K562 (cell line): Measurements from ENCODE around the gene ITGB2. TPM values are rescaled to one million over a fixed set of nuclear protein-coding genes. Genes with fewer than 3 reads are reported as not detected.

Source experiments
- ATAC-seq: fragments of 200-7000 bp; cut with Tn5 transposase; 3 replicates; pipeline ENCODE4 v1.9.1; 2020; ENCODE audit warnings: moderate library complexity
- BruUV-seq: library from RNA; stranded (reverse); fragments of 400-500 nt; replicated peaks from 2 replicates; lab custom pipeline; 2021; lab: Mats Ljungman, UMichigan
- CTCF ChIA-PET: fragments of 300-600 bp; formaldehyde crosslinking; extraction: SDS; loops from one replicate; lab custom pipeline; 2021; ENCODE audit warnings: low intra/inter-chr PET ratio; lab: Yijun Ruan, JAX
- POLR2A ChIA-PET: fragments of 300-600, 350-650 bp; sonication (Branson Sonifier 250); formaldehyde crosslinking; extraction: SDS; loops from one replicate; lab custom pipeline; 2021; ENCODE audit warnings: antibody characterized with exemption, inconsistent platforms; lab: Yijun Ruan, JAX
- DNase-seq, 4 experiments: peaks; one replicate each; pipeline versions ENCODE4 v3.0.0 to v3.0.0-alpha.2; 2011 to 2018; ENCODE audit warnings: low spot score in 3 of 4, mixed read lengths in 3 of 4; ENCODE audit errors: extremely low read depth in 1 of 4
- FAIRE-seq: peaks from 2 replicates; lab custom pipeline; 2011; peaks lifted over from hg19 to GRCh38; lab: Jason Lieb, UNC
- H2AFZ ChIP-seq: 2 replicates; pipeline ENCODE4 v1.6.0; 2011; ENCODE audit warnings: low read depth, low read length, control low read depth, inconsistent platforms
- H3K27ac ChIP-seq: fragments of 200-600 bp; 3 replicates; pipeline ENCODE4 v1.8.0; 2011; ENCODE audit warnings: low read depth, mild to moderate bottlenecking, control low read depth, inconsistent platforms, low read length, moderate library complexity, mixed read lengths; ENCODE audit errors: extremely low read depth
- H3K27me3 ChIP-seq, 2 experiments: fragments of 300-600 bp in 1 of 2; 2 replicates in 1 of 2; 3 replicates in 1 of 2; pipeline versions ENCODE4 v1.6.0 to v1.8.0; 2011; ENCODE audit warnings: inconsistent platforms in 2 of 2, low read length in 2 of 2, mild to moderate bottlenecking in 1 of 2, mixed read lengths in 1 of 2, moderate library complexity in 1 of 2; ENCODE audit not compliant: control insufficient read depth in 2 of 2, insufficient read depth in 2 of 2
- H3K36me3 ChIP-seq: fragments of 300-600 bp; 3 replicates; pipeline ENCODE4 v1.8.0; 2011; ENCODE audit warnings: mild to moderate bottlenecking, low read length, inconsistent platforms; ENCODE audit not compliant: control insufficient read depth, insufficient read depth
- H3K4me1 ChIP-seq, 2 experiments: fragments of 200-600 bp in 1 of 2; replicated peaks in 1 of 2; 2 replicates in 1 of 2; 3 replicates in 1 of 2; pipeline versions ENCODE4 v1.5.1 to v1.8.0; 2011; ENCODE audit warnings: inconsistent platforms in 2 of 2, low read length in 2 of 2, mild to moderate bottlenecking in 1 of 2, mixed read lengths in 1 of 2, moderate library complexity in 1 of 2; ENCODE audit not compliant: control insufficient read depth in 2 of 2, insufficient read depth in 2 of 2
- H3K4me2 ChIP-seq: 2 replicates; pipeline ENCODE4 v1.6.1; 2011; ENCODE audit warnings: low read length, control low read depth, inconsistent platforms, mixed read lengths; ENCODE audit not compliant: insufficient read depth
- H3K4me3 ChIP-seq: fragments of 200-600 bp; sonication (generic), shearing (Covaris generic); 2 replicates; pipeline ENCODE4 v1.5.1; 2016; ENCODE audit warnings: control low read depth, inconsistent platforms
- H3K79me2 ChIP-seq: fragments of 200-600 bp; 3 replicates; pipeline ENCODE4 v1.8.0; 2011; ENCODE audit warnings: low read length, inconsistent platforms; ENCODE audit not compliant: control insufficient read depth, insufficient read depth
- H3K9ac ChIP-seq, 2 experiments: 2 replicates each; pipeline versions ENCODE4 v1.6.0 to v1.6.1; 2011; ENCODE audit warnings: low read depth in 2 of 2, low read length in 2 of 2, control low read depth in 1 of 2, inconsistent platforms in 1 of 2, mild to moderate bottlenecking in 1 of 2, mixed read lengths in 1 of 2; ENCODE audit not compliant: insufficient read depth in 1 of 2
- H3K9me1 ChIP-seq: one replicate; pipeline ENCODE4 v1.6.0; 2011; ENCODE audit warnings: inconsistent platforms, mild to moderate bottlenecking, low read length, moderate library complexity; ENCODE audit not compliant: control insufficient read depth, insufficient read depth
- H3K9me3 ChIP-seq: replicated peaks from 2 replicates; pipeline ENCODE4 v1.5.1; 2011; ENCODE audit warnings: low read depth, low read length, inconsistent platforms; ENCODE audit not compliant: control insufficient read depth, insufficient read depth
- H4K20me1 ChIP-seq: replicated peaks from 2 replicates; pipeline ENCODE4 v1.6.1; 2011; ENCODE audit warnings: low read length, inconsistent platforms, mixed read lengths; ENCODE audit not compliant: control insufficient read depth, insufficient read depth
- CEBPB ChIP-seq: fragments of 450-650 bp; IDR thresholded peaks from 2 replicates; pipeline ENCODE4 v1.6.1; 2016; ENCODE audit warnings: missing genetic modification characterization, missing compliant biosample characterization
- CEBPG ChIP-seq, 3 experiments: fragments of 200-800 bp in 1 of 3; sonication (Bioruptor generic) in 1 of 3; sonication (generic) in 1 of 3; formaldehyde crosslinking in 1 of 3; IDR thresholded peaks in 2 of 3; conservative IDR thresholded peaks in 1 of 3; 2 replicates each; pipeline versions ENCODE4 v1.6.1 to v1.8.0; 2016 to 2022; ENCODE audit warnings: missing compliant biosample characterization in 2 of 3, missing genetic modification characterization in 2 of 3, mild to moderate bottlenecking in 1 of 3, missing genetic modification reagents in 1 of 3
- FOXA1 ChIP-seq: fragments of 450-650 bp; IDR thresholded peaks from 2 replicates; pipeline ENCODE4 v1.6.1; 2016; ENCODE audit warnings: mild to moderate bottlenecking, borderline replicate concordance
- FOXK2 ChIP-seq, 2 experiments: fragments of 450-650 bp; IDR thresholded peaks in 1 of 2; conservative IDR thresholded peaks in 1 of 2; 2 replicates each; pipeline ENCODE4 v1.6.1; 2016; ENCODE audit warnings: low read depth in 2 of 2, mild to moderate bottlenecking in 1 of 2
- HMBOX1 ChIP-seq: sonication (generic); IDR thresholded peaks from 2 replicates; pipeline ENCODE4 v1.6.1; 2016
- JUND ChIP-seq, 2 experiments: IDR thresholded peaks; 2 replicates in 1 of 2; 3 replicates in 1 of 2; pipeline ENCODE4 v1.6.1; 2011; ENCODE audit warnings: borderline replicate concordance in 2 of 2, low read depth in 2 of 2, low read length in 2 of 2, improper control_type of control experiment in 1 of 2, missing biosample characterization in 1 of 2, missing genetic modification characterization in 1 of 2, missing genetic modification reagents in 1 of 2
- TRIM28 ChIP-seq: fragments of 450-650 bp; IDR thresholded peaks from 2 replicates; pipeline ENCODE4 v1.6.1; 2017
- ZEB2 ChIP-seq: fragments of 450-650 bp; IDR thresholded peaks from 2 replicates; pipeline ENCODE4 v1.6.1; 2016
- ZNF197 ChIP-seq: fragments of 200-800 bp; sonication (Bioruptor generic); IDR thresholded peaks from 2 replicates; pipeline ENCODE4 v1.6.1; 2016; ENCODE audit warnings: low read depth, missing genetic modification characterization, missing compliant biosample characterization
- ZNF311 ChIP-seq: fragments of 250-450 bp; sonication (Bioruptor Pico); IDR thresholded peaks from 2 replicates; pipeline ENCODE4 v1.4.0; 2020; ENCODE audit warnings: mild to moderate bottlenecking, moderate library complexity
- ZNF707 ChIP-seq: fragments of 250-450 bp; sonication (Bioruptor Pico); conservative IDR thresholded peaks from 2 replicates; pipeline ENCODE4 v1.8.0; 2022; ENCODE audit warnings: inconsistent platforms, mild to moderate bottlenecking, moderate library complexity
- ZNF830 ChIP-seq: fragments of 250-450 bp; sonication (Bioruptor Pico); IDR thresholded peaks from 2 replicates; pipeline ENCODE4 v1.5.0; 2021; ENCODE audit warnings: mild to moderate bottlenecking
- WGBS: fragments of 100-300 bp; shearing (Covaris generic); methylation state at CpG from one replicate; pipeline ENCODE4 v1.1.6; 2016; ENCODE audit warnings: low coverage, mixed read lengths; ENCODE audit not compliant: insufficient coverage; ENCODE audit errors: missing lambda C conversion rate; 5-methylcytosine and 5-hydroxymethylcytosine counted together
- in situ Hi-C: fragments of 300-500 bp; cut with MboI; formaldehyde crosslinking; loops from 4 replicates; pipeline ENCODE4 v1.15.0; 2018; ENCODE audit warnings: inconsistent platforms, mixed read lengths
- intact Hi-C: fragments of 100-400 bp; cut with micrococcal nuclease; formaldehyde crosslinking; loops from 2 replicates; pipeline ENCODE4 v1.14.2; 2022
- polyA plus RNA-seq, 8 experiments: library from polyadenylated mRNA; depleted of rRNA in 4 of 8; stranded (reverse) in 5 of 8; unstranded in 3 of 8; fragments of >200 nt; fragmentation: Nextera tagmentation in 2 of 8; fragmentation: Illumina TruSeq in 1 of 8; extraction: Ambion mirVana in 2 of 8; extraction: Trizol in 1 of 8; gene quantifications; 2 replicates each; pipeline versions ENCODE4 v1.2.1 to v1.2.3, GENCODE V29; 2011 to 2014; ENCODE audit warnings: inconsistent platforms in 1 of 8, missing spikeins in 1 of 8
- total RNA-seq, 7 experiments: library from RNA; depleted of rRNA in 6 of 7; stranded (reverse); fragments of >200 nt in 6 of 7; fragmentation: Illumina TruSeq in 2 of 7; extraction: Trizol in 2 of 7; gene quantifications; 2 replicates each; pipeline versions ENCODE4 v1.2.1 to v1.2.3, GENCODE V29; 2011 to 2021; ENCODE audit warnings: low replicate concordance in 1 of 7
- TF ChIP-seq, protein P1 (sequence below): fragments of 450-650 bp; formaldehyde crosslinking; IDR thresholded peaks from 2 replicates; pipeline ENCODE4 v1.4.0; 2020; ENCODE audit warnings: mild to moderate bottlenecking, moderate library complexity
- TF ChIP-seq, protein P2 (sequence below): IDR thresholded peaks from 2 replicates; pipeline ENCODE4 v1.6.1; 2016; ENCODE audit warnings: missing genetic modification characterization, missing compliant biosample characterization

The ITGB2 gene
- total and polyA plus RNA-seq, 9 of the 15 experiments (the other 6 are each of a cell fraction or from before 2014, with no cell fraction given): 0.07 to 1.3 (median 0.51) TPM; not detected in 2

GRCh38 chr21:44924606-44925377 lies 4.1 kb upstream of the ITGB2 start:
- WGBS: 11% methylated on average over 10 of the region's 10 CpGs
- H3K4me3 ChIP-seq: no peak overlapping the region
- CTCF ChIA-PET: no interaction called here
- TF ChIP-seq ZNF311 (CRISPR knock-in tag) (no peak), CEBPG (CRISPR knock-in tag; IDR thresholded peaks at IDR 0.05) (no peak), CEBPG (tag; conservative IDR thresholded peaks at IDR 0.05 in 1 of 2, IDR thresholded peaks at IDR 0.05 in 1 of 2) (peak; percentile 55 to 65; a peak in 3 of 4 replicates), CEBPB (tag) (peak; percentile 78), ZNF707 (CRISPR knock-in tag) (no peak), FOXA1 (no peak), ZNF197 (CRISPR knock-in tag) (no peak), ZNF830 (CRISPR knock-in tag) (no peak), FOXK2 (conservative IDR thresholded peaks at IDR 0.05 in 1 of 2, IDR thresholded peaks at IDR 0.05 in 1 of 2; ENCODE audit: low read depth in 2 of 2) (no peak), TRIM28 (no peak), JUND (IDR thresholded peaks at IDR 0.05; ENCODE audit: borderline replicate concordance, low read depth, low read length) (no peak), JUND (tag; IDR thresholded peaks at IDR 0.05; ENCODE audit: borderline replicate concordance, low read depth, low read length) (no peak), ZEB2 (no peak), HMBOX1 (no peak)
- TF ChIP-seq, protein P1, sequence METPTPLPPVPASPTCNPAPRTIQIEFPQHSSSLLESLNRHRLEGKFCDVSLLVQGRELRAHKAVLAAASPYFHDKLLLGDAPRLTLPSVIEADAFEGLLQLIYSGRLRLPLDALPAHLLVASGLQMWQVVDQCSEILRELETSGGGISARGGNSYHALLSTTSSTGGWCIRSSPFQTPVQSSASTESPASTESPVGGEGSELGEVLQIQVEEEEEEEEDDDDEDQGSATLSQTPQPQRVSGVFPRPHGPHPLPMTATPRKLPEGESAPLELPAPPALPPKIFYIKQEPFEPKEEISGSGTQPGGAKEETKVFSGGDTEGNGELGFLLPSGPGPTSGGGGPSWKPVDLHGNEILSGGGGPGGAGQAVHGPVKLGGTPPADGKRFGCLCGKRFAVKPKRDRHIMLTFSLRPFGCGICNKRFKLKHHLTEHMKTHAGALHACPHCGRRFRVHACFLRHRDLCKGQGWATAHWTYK (CRISPR knock-in tag): no peak
- TF ChIP-seq, protein P2, sequence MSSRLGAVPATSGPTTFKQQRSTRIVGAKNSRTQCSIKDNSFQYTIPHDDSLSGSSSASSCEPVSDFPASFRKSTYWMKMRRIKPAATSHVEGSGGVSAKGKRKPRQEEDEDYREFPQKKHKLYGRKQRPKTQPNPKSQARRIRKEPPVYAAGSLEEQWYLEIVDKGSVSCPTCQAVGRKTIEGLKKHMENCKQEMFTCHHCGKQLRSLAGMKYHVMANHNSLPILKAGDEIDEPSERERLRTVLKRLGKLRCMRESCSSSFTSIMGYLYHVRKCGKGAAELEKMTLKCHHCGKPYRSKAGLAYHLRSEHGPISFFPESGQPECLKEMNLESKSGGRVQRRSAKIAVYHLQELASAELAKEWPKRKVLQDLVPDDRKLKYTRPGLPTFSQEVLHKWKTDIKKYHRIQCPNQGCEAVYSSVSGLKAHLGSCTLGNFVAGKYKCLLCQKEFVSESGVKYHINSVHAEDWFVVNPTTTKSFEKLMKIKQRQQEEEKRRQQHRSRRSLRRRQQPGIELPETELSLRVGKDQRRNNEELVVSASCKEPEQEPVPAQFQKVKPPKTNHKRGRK (tag): no peak

More at GRCh38 chr21:44924606-44925377, 4.1 kb upstream of the ITGB2 start:
- in situ Hi-C loops (no loop called here), intact Hi-C loops (loop anchor here (10.0 kb wide), 1 partner anchor 410 kb away; no protein-coding TSS in a partner anchor)
- H3K9ac ChIP-seq: no peak overlapping the region
- H3K27me3 ChIP-seq: peaks cover 40 to 60% of the 10 kb centered on the region in 2 experiments
- H3K36me3 ChIP-seq: no peaks in the 10 kb centered on the region
- DNase-seq: no peak
- ATAC-seq: no peak
- no peak overlapping the region for H2AFZ ChIP-seq
- H3K9me1 ChIP-seq: peaks cover 3% of the 10 kb centered on the region
- H3K27ac ChIP-seq: no peak overlapping the region
- H3K4me2 ChIP-seq: no peak overlapping the region
- H3K4me1 ChIP-seq: peaks cover 8 to 27% of the 10 kb centered on the region in 2 experiments; a peak in 4 of 5 replicates
- FAIRE-seq: no peak
- H3K79me2 ChIP-seq: no peaks in the 10 kb centered on the region
- BruUV-seq: no TSS peak
- no peaks in the 10 kb centered on the region for H3K9me3 ChIP-seq
- H4K20me1 ChIP-seq: 0 out of 2 replicates have a peak, but pooled peaks cover 3% of the 10 kb centered on the region
- POLR2A ChIA-PET: interaction anchor here (0.7 kb wide), 1 partner anchor 8 kb away, joined by 3 read pairs; no protein-coding TSS in a partner anchor
